ENCODE results near the gene YY1. TPM values are rescaled to one million over a fixed set of nuclear protein-coding genes. Genes with fewer than 3 reads are reported as not detected.

YY1 gene
- total and polyA plus RNA-seq, 9 of the 15 experiments (the other 6 are each of a cell fraction or from before 2014, with no cell fraction given), result 20.8 to 74.2 (median 46.7) TPM

DNA sequence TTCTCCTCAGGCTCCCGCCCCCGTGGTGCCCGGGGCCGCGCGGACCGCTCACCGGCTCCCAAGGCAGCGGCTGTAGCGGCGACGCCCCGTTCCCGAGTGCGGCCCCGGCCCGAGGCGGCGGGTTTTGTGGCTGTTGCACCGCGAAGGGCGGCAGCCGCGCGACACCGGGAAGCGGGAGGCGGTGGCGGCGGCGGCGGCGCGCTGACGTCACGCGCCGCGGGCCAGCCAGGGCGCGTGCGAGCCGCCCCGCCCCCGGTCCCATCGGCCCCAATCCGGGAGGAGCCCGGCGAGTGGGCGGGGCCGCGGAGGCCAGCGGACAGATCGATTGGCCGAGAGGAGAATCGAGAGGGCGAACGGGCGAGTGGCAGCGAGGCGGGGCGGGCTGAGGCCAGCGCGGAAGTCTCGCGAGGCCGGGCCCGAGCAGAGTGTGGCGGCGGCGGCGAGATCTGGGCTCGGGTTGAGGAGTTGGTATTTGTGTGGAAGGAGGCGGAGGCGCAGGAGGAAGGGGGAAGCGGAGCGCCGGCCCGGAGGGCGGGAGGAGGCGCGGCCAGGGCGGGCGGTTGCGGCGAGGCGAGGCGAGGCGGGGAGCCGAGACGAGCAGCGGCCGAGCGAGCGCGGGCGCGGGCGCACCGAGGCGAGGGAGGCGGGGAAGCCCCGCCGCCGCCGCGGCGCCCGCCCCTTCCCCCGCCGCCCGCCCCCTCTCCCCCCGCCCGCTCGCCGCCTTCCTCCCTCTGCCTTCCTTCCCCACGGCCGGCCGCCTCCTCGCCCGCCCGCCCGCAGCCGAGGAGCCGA lies at the start of gene YY1 (continued):
- peak in 1 of 2 experiments; percentile 50; a peak in 1 of 4 replicates for TF ChIP-seq SIN3A (IDR thresholded peaks at IDR 0.05; ENCODE audit: borderline replicate concordance in 2 of 2, control insufficient read depth in 1 of 2, low read depth in 2 of 2, low read length in 2 of 2)
- TF ChIP-seq ZFX (CRISPR knock-in tag; IDR thresholded peaks at IDR 0.05), result 0 out of 2 replicates have a peak, but pooled peaks have one; percentile 18

DNA sequence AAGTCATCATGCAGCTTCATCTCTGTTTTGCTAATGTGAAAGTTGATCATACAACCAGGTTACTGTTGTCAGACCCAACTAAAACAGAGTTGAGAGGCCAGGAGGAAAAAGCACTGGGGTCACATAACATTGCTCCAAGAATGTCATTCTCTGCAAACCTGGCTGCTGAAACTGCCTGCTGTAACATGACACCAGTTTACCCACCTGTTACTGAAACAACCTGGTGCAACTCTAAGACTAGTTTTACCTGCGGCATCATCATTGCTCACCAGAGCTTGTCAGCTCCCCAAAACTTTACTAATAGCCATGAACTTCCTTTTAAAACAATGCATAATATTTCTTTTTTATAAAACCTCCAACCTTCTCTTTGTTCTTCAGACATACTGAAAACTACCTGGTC lies 48.8 kb upstream of the YY1 start:
- POLR2A ChIA-PET, result no interaction called here
- in situ Hi-C loops (cut with MboI), result no loop called here
- no peaks in the 10 kb centered on the region for H3K79me2 ChIP-seq (ENCODE audit: control insufficient read depth, insufficient read depth, low read length)
- no peak for TF ChIP-seq TARDBP (IDR thresholded peaks at IDR 0.05)
- no peak for TF ChIP-seq ZFP1 (CRISPR knock-in tag; IDR thresholded peaks at IDR 0.05)
- TF ChIP-seq, protein P1, sequence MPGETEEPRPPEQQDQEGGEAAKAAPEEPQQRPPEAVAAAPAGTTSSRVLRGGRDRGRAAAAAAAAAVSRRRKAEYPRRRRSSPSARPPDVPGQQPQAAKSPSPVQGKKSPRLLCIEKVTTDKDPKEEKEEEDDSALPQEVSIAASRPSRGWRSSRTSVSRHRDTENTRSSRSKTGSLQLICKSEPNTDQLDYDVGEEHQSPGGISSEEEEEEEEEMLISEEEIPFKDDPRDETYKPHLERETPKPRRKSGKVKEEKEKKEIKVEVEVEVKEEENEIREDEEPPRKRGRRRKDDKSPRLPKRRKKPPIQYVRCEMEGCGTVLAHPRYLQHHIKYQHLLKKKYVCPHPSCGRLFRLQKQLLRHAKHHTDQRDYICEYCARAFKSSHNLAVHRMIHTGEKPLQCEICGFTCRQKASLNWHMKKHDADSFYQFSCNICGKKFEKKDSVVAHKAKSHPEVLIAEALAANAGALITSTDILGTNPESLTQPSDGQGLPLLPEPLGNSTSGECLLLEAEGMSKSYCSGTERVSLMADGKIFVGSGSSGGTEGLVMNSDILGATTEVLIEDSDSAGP (CRISPR knock-in tag; IDR thresholded peaks at IDR 0.05), result no peak
- TF ChIP-seq, protein P2, sequence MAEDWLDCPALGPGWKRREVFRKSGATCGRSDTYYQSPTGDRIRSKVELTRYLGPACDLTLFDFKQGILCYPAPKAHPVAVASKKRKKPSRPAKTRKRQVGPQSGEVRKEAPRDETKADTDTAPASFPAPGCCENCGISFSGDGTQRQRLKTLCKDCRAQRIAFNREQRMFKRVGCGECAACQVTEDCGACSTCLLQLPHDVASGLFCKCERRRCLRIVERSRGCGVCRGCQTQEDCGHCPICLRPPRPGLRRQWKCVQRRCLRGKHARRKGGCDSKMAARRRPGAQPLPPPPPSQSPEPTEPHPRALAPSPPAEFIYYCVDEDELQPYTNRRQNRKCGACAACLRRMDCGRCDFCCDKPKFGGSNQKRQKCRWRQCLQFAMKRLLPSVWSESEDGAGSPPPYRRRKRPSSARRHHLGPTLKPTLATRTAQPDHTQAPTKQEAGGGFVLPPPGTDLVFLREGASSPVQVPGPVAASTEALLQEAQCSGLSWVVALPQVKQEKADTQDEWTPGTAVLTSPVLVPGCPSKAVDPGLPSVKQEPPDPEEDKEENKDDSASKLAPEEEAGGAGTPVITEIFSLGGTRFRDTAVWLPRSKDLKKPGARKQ (CRISPR knock-in tag; IDR thresholded peaks at IDR 0.05), result no peak
- no peak for TF ChIP-seq GATA2 (CRISPR knock-in tag; IDR thresholded peaks at IDR 0.05)
- TF ChIP-seq BHLHE40 (IDR thresholded peaks at IDR 0.05; ENCODE audit: low read length), result no peak
- no peak for TF ChIP-seq SIX5 (IDR thresholded peaks at IDR 0.05; ENCODE audit: borderline replicate concordance in 1 of 2, insufficient read depth in 1 of 2, low read depth in 1 of 2, low read length in 2 of 2)
- TF ChIP-seq NFIX (CRISPR knock-in tag; IDR thresholded peaks at IDR 0.05; ENCODE audit: low read depth), result no peak
- TF ChIP-seq HDAC8 (tag; IDR thresholded peaks at IDR 0.05), result no peak
- TF ChIP-seq RFX7 (CRISPR knock-in tag; IDR thresholded peaks at IDR 0.05), result no peak
- TF ChIP-seq ZFP30 (CRISPR knock-in tag; IDR thresholded peaks at IDR 0.05; ENCODE audit: borderline replicate concordance), result no peak
- no peak for TF ChIP-seq NR3C1 (CRISPR knock-in tag; IDR thresholded peaks at IDR 0.05)

More for the DNA sequence above, 48.8 kb upstream of the YY1 start:
- no peaks in the 10 kb centered on the region for H3K9me3 ChIP-seq (replicated peaks; ENCODE audit: control insufficient read depth, insufficient read depth, low read depth, low read length)
- no peaks in the 10 kb centered on the region for H4K20me1 ChIP-seq (replicated peaks; ENCODE audit: control insufficient read depth, insufficient read depth, low read length)
- WGBS (ENCODE audit: insufficient coverage, low coverage, missing lambda C conversion rate), result 82% methylated on average over 1 of the region's 1 CpG
- no peak overlapping the region for H3K27ac ChIP-seq (ENCODE audit: extremely low read depth, low read depth, low read length)
- no peaks in the 10 kb centered on the region for H3K36me3 ChIP-seq (ENCODE audit: control insufficient read depth, insufficient read depth, low read length)
- ATAC-seq (no peak), FAIRE-seq (no peak), DNase-seq (ENCODE audit: extremely low read depth in 1 of 4, low spot score in 3 of 4) (no peak)
- CTCF ChIA-PET (ENCODE audit: low intra/inter-chr PET ratio), result no interaction called here
- H3K4me2 ChIP-seq (ENCODE audit: insufficient read depth, low read length), result no peak overlapping the region
- no peak overlapping the region for H3K4me3 ChIP-seq
- H2AFZ ChIP-seq (ENCODE audit: low read depth, low read length), result no peak overlapping the region
- H3K27me3 ChIP-seq (ENCODE audit: control insufficient read depth in 2 of 2, insufficient read depth in 2 of 2, low read length in 2 of 2), result no peaks in the 10 kb centered on the region
- intact Hi-C loops (cut with micrococcal nuclease), result loop anchor here (5.0 kb wide), 1 partner anchor 47 kb away; the partner anchor contains the start of gene YY1
- peaks cover 15 to 20% of the 10 kb centered on the region in 2 experiments; a peak in 4 of 5 replicates for H3K4me1 ChIP-seq (replicated peaks in 1 of 2; ENCODE audit: control insufficient read depth in 2 of 2, insufficient read depth in 2 of 2, low read length in 2 of 2)
- BruUV-seq (replicated peaks), result no TSS peak
- H3K9me1 ChIP-seq (ENCODE audit: control insufficient read depth, insufficient read depth, low read length), result no peaks in the 10 kb centered on the region
- no peak overlapping the region for H3K9ac ChIP-seq (ENCODE audit: insufficient read depth in 1 of 2, low read depth in 2 of 2, low read length in 2 of 2)
